Stimulated activated CD8-positive, alpha-beta memory T cell treated with anti-CD3 and anti-CD28 coated beads, Interleukin-7, amount 100 ng/mL, for 1 hour (primary cell): Measurements from ENCODE around the gene SYNDIG1.

ENCODE experiments used
- DNase-seq, 2 donors: peaks; one replicate each; pipeline ENCODE4 v3.0.0-alpha.2; 2020; ENCODE audit warnings: low read depth in 2 of 2

The SYNDIG1 gene

DNA sequence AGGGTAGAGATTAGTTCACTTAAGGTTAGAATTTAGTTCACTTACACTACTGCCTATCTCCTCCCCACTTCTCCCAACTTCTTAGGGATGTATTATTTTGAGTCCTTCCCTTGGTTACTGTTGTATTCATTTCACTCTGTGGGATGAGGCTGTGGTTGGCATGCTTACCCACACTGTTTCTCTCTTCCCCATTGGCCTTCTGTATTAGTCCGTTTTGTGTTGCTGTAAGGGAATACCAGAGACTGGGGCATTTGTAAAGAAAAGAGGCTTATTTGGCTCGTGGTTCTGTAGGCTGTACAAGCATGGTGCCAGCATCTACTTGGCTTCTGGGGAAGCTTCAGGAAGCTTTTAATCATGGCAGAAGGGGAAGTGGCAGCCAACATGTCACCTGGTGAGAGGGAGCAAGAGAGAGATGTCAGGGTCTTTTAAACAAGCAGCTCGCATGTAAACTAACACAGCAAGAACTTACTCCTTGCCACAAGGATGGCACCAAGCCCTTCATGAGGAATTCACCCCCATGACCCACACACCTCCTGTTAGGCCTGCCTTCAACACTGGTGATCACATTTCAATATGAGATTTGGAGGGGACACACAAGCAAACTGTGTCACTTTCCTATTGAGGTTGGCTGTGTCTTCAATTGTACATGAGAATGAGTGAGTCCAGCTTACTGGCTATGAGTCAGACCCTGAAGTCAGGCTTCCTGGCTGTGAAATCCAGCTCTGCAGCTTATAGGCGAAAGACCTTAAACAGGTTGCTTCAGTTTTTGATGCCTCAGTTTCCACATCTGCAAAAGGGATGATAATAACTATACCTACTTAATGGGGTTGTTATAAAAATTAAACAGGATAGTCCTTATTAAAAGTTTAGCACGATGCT is 53.3 kb downstream of the SYNDIG1 start:
- no peak for DNase-seq

DNA sequence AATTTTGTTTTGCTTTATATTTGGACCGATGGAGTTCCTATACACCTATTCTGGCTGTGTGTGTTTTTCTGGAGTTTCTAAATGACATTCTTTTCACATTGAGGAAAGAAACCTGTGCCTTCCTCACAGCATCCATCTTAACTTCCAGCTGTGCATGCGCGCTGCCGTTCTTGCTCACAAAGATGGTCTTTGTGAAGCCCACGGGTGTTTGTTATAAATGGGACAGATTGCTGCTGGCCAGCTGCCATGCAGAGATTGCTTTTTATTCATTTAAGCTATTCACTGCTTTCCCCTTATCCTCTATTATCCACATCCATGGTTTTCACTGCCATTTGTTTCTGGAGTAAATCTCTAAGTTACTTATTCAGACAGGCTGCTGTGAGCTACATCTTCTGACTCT is 54.2 kb downstream of the SYNDIG1 start:
- DNase-seq, result no peak

DNA sequence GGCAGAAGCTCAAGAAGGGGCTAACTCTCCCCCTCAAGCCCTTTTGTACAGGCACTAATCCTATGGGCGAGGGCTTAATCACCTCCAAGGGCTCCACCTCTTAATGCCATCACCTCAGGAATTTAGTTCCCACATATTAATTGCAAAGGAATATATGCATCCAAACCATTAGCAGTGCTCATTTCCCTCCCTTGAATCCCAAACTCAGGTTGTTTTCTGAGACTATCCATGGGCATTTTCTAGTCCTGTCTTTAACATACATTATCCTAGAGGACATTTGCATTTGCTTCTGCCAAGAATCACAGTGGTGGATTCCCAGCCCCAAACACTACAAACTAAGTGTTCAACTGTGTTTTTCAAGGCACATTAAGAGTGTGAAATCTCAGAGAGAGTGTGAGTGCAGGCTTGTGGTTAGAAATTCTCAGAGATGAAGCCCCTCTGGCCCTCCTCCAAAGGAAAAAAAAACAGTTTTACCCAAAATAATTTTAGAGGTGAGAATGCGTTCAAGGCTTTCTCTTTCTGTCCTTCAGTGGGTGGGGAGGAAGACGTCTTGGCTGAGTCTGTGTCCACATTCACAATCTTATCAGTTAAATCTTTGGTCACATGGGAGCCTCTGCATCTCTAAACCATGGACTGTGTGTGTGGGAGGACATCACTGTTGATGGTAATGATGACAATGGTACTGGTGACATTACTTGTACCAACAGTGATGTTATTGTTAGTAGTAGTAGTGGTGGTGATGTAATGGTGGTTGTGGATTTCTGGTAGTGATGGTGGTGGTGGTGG is 59.3 kb downstream of the SYNDIG1 start:
- no peak for DNase-seq

DNA sequence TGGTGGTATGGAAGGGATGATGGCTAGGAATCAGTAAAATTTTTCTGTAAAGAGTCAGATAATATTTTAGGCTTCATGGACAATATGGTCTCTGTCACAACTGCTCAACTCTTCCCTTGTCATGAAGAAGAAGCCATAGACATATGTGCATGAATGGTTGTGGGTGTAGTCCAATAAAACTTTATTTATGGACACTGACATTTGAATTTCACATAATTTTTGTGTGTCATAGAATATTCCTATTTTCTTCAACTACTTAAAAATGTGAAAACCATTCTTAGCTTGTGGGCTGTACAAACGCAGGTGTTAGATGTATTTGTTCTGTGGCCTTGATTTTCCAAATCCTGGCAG is 59.9 kb downstream of the SYNDIG1 start:
- DNase-seq, result no peak

DNA sequence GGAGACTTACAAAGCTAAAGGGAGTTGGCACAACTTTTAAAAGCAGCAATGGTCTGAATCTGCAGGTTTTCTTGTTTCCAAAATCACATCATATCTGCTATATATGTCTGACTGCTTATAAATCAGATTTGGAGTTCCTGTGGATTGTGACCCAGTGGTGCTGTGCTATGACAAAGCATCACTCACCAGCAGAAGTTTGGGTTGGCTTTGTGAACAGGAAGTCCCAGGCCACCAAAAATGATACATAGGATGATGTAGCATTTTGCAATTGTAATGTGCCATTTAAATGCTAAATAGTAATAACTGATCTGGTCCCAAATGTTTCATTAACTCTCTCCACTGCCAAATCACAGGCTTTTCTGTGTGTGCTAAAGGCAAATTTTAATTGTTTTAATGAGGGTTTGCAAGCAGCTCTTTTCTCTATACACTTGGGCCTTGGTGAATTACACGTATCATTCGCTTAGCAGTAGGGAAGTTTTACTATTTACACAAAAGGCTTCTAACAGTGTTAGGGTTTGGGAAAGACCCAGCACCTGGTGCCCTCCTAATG is 60.8 kb downstream of the SYNDIG1 start:
- no peak for DNase-seq

DNA sequence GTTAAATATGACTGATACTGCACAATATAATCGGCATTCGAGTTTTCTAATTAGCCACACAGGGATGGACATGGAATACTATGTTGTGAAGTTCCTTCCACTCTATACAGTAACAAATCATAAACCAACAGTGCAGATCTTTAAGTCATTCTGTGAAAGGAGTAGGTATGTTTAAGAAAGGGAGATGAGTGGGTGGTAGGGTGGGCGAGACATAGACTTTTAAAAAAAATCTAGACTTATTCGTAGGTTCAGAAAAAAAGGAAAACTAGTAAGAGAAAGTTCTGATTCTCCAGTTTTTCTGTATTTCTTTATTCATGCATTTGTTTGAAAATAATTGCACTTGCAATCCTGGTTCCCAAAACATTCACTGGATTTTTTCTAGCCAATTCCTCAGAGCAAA is 61.8 kb downstream of the SYNDIG1 start:
- DNase-seq, result no peak

DNA sequence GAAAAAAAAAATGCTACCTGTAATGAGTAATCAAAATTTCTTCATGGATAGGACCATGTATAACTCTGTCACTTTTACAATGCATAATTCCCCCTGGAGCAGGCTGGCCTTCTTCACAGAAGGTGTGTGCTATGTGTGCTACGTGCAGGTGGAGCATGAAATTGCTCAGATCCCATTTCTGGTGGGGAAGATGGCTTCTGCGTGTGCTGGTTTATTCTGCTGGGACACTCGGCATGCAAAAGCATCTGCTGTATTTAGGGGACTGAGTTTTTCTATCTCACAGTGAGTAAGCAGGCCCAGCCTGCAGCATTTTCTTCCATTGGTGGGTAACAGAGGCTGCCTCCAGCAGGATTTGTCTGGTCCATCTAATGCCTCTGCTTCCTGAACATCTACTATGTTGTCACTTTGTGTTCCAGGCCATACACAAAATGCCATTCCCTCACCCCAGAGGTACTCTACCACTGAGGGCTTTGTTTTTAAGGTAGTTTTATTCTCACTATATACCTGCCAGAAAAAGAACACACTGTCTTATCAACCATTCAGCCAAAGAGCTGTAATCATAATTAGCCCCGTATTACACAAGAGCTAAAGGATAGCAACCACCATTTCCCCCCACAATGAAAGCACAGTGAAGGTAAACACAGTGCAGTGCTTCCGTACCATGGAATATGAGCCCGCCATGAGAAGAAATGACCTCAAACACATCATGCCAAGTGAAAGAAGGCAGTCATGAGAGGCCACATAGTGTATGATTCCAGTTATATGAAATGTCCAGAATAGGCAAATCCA is 62.4 kb downstream of the SYNDIG1 start:
- DNase-seq, result no peak

DNA sequence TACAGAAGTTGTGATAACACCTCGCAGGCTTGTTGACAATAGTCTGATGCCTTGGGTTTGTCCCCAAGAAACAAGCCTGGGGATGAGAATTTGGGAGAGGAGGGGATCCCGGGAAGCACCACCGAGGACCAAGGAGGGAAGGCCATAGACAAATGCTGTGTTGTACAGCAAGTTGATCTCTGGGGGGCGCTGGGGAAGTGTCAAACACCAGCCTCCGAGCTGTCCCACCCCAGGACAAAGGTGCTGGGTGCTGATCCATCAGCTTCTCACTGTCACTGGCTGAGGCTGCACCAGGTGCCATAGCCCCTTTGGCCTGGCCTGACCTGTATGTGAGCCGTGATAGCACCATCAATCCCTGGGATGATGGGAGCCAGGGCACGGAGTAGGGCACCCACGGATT is 64.0 kb downstream of the SYNDIG1 start:
- DNase-seq, result no peak

DNA sequence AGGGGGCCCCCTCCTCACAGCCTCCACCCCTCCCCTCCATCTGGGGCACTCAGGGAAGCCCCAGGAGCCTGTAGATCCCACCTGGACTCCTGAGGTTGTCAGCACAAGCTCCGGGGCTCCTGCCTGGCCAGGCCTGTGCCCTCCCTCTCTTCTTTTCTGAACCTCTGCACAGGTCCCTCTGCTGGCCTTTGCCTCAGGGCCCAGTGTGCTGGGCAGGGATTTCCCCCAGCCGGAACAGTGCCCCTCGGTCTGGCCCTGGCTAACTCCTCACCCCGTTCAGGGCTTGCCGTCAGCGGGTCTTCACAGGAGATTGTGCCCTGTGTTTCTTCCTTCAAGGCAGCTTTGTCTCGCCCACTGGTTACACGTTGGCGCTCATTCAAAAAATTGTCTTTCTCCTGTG is 64.9 kb downstream of the SYNDIG1 start:
- DNase-seq, result no peak

DNA sequence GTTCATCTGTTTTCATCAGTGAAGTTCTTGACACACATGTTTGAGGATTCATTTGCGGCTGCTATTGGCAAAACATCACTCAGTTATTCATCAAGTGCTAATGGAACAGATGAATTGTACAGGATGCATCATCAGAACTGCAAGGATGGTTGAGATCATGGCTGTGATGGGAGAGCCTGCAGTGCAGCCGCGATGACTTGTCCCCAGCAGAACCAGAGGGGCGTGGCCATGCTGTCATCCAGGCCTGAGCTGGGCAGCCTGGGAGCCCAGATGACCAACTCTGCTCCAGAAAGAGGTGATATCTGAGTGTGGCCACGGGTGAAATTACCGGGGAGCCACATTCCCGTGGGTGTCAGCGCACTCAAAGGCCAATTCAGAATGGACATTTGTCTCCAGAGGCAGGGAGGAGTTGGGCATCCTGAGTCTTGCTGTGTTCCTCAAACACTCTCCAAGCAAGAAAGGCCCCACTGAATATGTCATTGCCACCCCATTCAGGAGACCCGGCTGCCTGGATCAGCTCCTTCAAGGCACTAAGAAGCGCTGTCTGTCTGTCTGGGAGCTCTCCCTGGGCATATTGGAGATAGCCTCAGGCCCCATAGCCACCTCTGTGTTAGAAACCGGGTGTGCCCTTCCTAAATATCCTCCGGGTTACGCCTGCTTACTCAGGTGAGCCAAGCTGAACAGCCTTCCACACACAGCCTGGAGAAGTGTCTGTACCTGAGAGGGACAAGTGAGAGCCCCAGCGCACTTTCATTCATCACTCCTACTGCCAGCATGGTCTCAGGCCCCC is 66.7 kb downstream of the SYNDIG1 start:
- DNase-seq, result no peak

DNA sequence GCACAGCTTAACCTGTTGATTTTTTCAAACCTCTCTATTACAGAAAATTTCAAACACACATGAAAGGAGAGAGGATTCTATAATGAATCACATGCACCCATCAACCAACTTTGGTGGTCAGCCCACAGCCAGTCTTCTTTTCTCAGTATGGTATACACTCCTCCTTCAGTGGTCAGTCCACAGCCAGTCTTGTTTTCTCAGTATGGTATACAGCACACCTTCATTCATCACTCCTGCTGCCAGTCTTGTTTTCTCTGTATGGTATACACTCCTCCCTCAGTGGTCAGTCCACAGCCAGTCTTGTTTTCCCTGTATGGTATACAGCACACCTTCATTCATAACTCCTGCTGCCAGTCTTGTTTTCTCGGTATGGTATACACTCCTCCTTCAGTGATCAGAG is 67.8 kb downstream of the SYNDIG1 start:
- no peak for DNase-seq

DNA sequence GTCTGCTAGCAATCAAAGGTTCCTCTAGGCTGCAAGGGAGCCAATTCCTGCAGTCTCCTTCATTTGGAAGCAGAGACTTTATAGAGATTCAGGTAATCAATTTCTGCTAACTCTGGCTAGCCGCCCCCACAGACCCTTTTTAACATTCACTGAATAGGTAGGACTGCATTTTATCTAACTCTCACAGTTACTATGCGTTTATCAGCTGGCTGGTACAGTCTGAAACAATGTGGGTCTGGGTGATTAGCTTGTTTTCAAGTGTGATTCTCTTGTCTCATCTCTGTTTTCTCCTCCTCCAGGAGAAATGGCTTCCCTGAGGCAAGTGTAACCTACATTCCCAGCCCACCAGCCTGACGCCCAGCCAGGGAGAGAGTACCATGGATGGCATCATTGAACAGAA is 73.3 kb downstream of the SYNDIG1 start:
- DNase-seq, result no peak

DNA sequence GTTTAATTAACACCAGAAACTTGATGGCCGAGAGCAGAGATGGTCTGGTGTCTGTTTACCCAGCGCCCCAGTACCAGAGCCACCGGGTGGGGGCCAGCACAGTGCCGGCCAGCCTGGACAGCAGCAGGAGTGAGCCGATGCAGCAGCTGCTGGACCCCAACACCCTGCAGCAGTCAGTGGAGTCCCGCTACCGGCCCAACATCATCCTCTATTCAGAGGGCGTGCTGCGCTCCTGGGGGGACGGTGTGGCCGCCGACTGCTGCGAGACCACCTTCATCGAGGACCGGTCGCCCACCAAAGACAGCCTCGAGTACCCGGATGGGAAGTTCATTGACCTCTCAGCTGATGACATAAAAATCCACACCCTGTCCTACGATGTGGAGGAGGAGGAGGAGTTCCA is 73.7 kb downstream of the SYNDIG1 start:
- no peak for DNase-seq

DNA sequence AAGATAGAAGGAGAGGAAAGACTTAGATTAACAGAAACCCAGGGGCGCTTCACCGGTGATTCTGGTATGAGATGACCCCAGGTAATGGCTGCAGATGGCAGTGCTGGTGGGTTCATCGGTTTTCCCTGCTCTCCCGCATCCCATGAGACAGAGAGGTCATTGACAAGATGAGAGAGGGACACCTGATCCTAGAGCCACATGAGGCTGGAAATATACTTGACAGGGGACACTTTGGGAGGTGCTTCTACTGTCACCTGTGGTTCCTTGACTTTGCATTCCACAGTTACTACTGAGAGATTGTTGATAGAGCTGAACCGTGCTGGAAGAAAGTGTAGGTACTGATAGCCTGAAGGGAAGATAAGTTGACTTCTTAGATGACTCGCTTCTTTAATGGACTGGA is 74.3 kb downstream of the SYNDIG1 start:
- DNase-seq, result no peak

DNA sequence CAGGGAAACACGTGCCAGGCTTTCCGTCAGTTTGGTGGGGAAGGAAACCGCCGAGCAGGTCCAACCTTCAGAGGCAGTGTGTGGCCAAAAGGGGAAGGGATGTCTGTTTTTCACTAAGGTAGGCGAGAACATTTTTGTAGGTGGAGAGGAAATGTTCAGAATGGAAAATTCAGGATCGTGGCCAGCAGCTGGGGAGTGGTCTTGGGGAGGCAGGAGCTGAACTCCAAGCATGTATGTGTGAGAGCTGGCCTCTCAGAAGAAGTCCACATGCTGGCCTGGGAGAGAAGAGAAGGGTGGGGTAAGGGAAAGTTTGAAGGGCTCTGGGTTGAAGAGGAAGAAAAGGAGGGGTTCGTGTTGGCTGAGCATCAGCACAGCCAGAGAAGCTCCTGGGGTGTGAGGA is 74.9 kb downstream of the SYNDIG1 start:
- DNase-seq, result no peak

DNA sequence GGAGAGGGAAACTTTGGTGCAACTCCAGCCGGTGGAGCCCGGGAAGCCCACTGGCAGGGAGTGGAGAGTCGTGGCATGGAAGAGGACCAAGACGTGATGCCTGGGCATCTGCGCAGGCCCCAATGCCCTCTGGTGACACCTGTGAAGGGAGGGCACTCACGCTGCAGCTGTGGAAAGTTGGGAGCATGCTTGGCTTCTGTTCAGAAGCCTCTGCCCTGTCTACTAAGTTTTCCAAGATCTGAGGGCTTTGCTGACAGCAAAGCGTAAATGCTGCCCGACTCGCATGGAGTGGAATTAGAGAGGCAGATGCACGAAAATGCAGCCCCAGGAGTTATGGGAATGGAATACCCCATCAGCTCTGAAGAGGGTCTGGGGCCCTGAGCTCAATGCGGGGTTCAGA is 75.7 kb downstream of the SYNDIG1 start:
- no peak for DNase-seq

DNA sequence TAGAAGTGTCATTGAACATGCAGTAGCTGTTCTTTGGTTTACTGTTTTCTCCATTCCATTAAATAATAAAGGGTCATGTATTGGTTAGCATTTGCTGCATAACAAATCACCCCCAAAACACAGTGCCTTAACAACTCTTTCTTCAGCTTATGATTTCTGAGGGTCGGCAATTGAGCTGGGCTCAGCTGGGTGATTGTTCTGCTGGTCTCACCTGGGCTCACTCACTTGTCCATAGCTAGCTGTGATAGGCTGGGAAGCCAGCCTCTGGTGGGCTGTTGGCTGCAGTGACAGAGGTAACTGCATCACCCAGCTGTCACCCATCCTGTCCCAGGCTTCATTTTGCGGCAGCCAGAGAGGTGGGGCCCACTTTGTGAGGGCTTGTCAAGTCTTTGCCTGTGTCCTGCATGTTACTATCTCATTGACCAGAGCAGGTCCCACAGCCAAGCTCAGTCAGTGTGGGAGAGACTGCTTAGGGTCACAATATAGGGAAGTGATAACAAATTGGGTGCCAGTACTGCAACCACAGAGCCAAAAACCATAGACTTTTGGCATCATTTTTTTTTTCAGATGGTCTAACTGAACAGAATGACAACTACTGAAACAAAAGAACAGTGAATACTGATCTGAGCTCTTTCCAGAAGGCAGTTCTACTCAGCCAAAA is 76.9 kb downstream of the SYNDIG1 start:
- no peak for DNase-seq

DNA sequence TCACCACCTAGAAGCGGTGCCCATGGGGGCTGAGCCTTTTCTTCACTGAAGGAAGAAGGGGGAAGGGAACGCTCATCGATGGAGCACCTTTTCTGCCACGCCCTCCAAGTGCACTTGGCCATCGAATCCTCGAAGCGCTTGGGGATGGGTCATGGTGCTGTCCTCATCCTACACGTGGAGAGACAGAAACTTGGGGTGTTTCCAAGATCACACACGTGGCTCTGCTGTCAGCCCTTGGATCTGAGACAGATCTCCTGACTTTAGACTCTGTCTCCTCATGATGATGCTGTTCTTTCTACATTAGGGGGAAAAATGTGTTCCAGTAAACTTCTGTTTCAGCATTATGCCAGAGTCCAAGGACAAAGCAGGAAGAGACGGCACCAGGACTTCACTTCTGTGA is 78.5 kb downstream of the SYNDIG1 start:
- DNase-seq, result no peak

DNA sequence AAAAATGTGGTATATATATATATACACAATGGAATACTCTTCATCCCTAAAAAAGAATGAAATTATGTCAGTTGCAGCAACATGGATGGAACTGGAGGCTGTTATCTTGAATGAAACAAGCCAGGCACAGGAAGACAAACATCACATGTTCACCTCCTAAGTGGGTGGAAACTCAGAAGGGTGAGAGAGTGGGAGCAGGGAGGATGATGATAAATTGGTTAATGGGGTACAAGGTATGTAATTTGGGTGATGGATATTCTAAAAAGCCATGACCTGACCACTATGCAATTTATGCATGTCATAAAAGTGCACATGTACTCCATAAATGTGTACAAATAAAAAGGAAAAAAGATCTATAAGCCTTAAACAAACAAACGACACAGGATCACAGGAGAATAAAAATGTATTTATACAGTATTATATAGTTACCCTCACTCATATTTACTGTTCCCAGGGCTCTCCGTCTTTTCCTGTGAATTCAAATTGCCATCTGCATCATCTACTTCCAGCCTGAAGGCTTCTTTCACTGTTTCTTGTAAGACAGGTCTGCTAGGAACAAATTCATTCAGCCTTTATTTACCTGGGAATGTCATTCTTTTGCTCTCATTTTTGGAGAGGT is 89.8 kb downstream of the SYNDIG1 start:
- DNase-seq, result no peak
